Measurements from ENCODE around the gene SH3D19.

DNA sequence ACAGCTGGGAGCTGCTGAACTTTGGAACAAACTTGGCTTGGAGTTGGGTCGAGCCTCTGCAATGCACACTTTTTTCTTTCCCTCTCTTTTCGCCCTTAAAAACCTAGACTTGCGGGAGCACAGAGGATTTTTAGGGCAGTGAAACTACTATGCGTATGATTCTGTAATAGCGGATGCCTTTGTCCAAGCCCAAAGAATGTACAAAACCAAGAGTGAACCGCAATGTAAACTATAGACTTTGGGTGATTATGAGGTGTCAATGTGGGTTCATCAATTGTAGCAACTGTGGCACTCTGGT, 493 bp upstream of the SH3D19 start:
- TF ChIP-seq, protein P1, sequence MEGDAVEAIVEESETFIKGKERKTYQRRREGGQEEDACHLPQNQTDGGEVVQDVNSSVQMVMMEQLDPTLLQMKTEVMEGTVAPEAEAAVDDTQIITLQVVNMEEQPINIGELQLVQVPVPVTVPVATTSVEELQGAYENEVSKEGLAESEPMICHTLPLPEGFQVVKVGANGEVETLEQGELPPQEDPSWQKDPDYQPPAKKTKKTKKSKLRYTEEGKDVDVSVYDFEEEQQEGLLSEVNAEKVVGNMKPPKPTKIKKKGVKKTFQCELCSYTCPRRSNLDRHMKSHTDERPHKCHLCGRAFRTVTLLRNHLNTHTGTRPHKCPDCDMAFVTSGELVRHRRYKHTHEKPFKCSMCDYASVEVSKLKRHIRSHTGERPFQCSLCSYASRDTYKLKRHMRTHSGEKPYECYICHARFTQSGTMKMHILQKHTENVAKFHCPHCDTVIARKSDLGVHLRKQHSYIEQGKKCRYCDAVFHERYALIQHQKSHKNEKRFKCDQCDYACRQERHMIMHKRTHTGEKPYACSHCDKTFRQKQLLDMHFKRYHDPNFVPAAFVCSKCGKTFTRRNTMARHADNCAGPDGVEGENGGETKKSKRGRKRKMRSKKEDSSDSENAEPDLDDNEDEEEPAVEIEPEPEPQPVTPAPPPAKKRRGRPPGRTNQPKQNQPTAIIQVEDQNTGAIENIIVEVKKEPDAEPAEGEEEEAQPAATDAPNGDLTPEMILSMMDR (conservative IDR thresholded peaks at IDR 0.05; ENCODE audit: low read length), result no peak
- TF ChIP-seq EZH2phosphoT487 (IDR thresholded peaks at IDR 0.05; ENCODE audit: borderline replicate concordance), result no peak

All from Loucy (cell line).